Measurements from ENCODE around the gene SH3BP5L. TPM values are rescaled to one million over a fixed set of nuclear protein-coding genes. Genes with fewer than 3 reads are reported as not detected.

Gene SH3BP5L
- total and polyA plus RNA-seq, 2 of the 13 experiments (the other 11 are each of a cell fraction or from before 2014, with no cell fraction given), result 10.3 to 14.9 TPM

DNA sequence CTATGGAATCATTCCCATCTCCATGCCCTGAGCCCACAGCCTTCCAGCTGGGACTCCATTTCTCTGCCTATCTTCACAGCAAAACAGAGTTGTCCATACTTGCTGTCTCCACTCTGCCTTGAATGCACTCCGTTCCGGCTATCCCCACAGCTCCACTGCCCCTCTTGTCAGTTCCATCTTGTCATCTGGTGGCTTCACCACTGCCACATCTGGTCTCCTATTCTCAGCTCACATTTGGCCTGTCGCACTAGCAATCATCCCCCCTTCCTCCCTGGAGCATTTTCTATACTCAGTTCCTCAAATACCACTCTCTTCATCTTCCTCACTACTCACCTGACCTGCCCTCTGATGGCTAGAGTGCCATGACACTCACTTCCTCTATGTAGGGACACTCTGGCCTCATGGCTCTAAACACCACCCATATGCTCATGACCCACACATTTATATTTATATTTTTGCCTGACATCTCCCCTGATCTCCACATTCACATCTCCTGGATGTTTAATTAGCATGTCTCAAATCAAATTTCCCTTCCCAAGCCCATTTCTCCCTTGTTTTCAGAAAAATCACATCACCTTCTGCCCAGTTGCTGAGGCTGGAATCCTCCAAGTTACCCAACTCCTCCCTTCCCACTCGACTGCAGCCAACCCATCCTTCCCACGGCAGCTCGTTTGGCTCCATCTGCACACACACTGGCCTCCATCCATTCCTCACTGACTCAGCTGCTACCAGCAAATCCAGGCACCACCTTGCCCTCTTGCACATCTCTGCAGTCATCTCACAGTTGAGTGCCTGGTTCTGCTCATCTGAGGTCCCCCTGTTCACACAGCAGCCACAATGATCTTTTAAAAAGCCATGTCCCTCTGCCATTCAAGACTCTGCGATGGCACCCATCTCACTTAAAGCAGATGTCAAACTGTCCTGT is 27.0 kb upstream of the SH3BP5L start (continued):
- no peak for TF ChIP-seq ZNF703 (CRISPR knock-in tag; IDR thresholded peaks at IDR 0.05; ENCODE audit: borderline replicate concordance)
- TF ChIP-seq ZNF556 (CRISPR knock-in tag; IDR thresholded peaks at IDR 0.05; ENCODE audit: borderline replicate concordance), result no peak
- TF ChIP-seq, protein P1, sequence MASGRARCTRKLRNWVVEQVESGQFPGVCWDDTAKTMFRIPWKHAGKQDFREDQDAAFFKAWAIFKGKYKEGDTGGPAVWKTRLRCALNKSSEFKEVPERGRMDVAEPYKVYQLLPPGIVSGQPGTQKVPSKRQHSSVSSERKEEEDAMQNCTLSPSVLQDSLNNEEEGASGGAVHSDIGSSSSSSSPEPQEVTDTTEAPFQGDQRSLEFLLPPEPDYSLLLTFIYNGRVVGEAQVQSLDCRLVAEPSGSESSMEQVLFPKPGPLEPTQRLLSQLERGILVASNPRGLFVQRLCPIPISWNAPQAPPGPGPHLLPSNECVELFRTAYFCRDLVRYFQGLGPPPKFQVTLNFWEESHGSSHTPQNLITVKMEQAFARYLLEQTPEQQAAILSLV (CRISPR knock-in tag; IDR thresholded peaks at IDR 0.05; ENCODE audit: borderline replicate concordance), result no peak
- no peak for TF ChIP-seq ZMYM3 (CRISPR knock-in tag; IDR thresholded peaks at IDR 0.05)
- no peak for TF ChIP-seq NFIC (IDR thresholded peaks at IDR 0.05; ENCODE audit: low read length)

DNA sequence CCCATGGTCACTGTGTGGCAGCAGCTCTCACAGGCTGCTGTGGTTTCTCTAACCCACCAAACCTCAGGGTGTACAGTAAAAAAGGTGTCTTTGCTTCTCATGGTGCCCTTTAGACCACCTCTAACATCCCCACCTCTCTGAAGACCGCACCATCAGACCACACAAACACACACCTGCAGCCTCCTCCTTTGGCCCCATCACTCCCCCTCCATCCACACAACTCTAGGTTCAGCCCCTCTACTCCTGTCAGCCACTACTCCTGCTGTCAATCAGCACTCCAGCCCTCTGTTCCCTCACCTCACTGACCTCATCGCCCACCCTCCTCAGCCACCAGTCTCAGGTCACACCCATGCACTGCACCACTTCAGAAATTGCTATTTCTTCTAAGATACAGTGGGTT is 25.7 kb upstream of the SH3BP5L start:
- H3K9ac ChIP-seq (ENCODE audit: insufficient read depth, low read depth, low read length), result no peak overlapping the region
- ATAC-seq (no peak), DNase-seq (ENCODE audit: low spot score) (no peak), FAIRE-seq (no peak)
- no peaks in the 10 kb centered on the region for H3K79me2 ChIP-seq (ENCODE audit: insufficient read depth, low read length)
- WGBS (ENCODE audit: low lambda C conversion rate), result 95% methylated on average over 2 of the region's 2 CpGs
- ChIA-PET CTCF (ENCODE audit: low intra/inter-chr PET ratio, low total read pairs) (no interaction called here), POLR2A (interaction anchor here (0.8 kb wide), 1 partner anchor 25 kb away, joined by 3 read pairs; the partner anchor contains the start of gene SH3BP5L)
- no peak overlapping the region for H3K27ac ChIP-seq (ENCODE audit: extremely low read length, insufficient read depth, low read length)
- in situ Hi-C loops (cut with HindIII; ENCODE audit: extremely low pct_ligation_motif_present, low pct_unique_long_range_greater_than_20kb) (no loop called here), intact Hi-C loops (cut with micrococcal nuclease; ENCODE audit: unreplicated experiment) (no loop called here)
- BruUV-seq (replicated peaks), result no TSS peak
- no peak overlapping the region for H3K4me2 ChIP-seq (ENCODE audit: low read depth, low read length)
- 0 out of 2 replicates have a peak, but pooled peaks cover 3% of the 10 kb centered on the region for H4K20me1 ChIP-seq (ENCODE audit: insufficient read depth, low read length)
- no peaks in the 10 kb centered on the region for H3K9me3 ChIP-seq (ENCODE audit: low read length)
- H3K4me1 ChIP-seq (ENCODE audit: insufficient read depth, low read length), result peaks cover 4% of the 10 kb centered on the region
- no peak overlapping the region for H2AFZ ChIP-seq (ENCODE audit: low read length)
- peaks cover 23 to 70% of the 10 kb centered on the region in 2 experiments for H3K36me3 ChIP-seq (replicated peaks in 1 of 2; ENCODE audit: control insufficient read depth in 1 of 2, insufficient read depth in 2 of 2, low read length in 2 of 2)
- H3K4me3 ChIP-seq (replicated peaks in 1 of 3; ENCODE audit: insufficient read depth in 1 of 3, low read depth in 2 of 3, low read length in 3 of 3), result no peak overlapping the region
- no peaks in the 10 kb centered on the region for H3K27me3 ChIP-seq (ENCODE audit: control insufficient read depth in 1 of 2, insufficient read depth in 2 of 2, low read length in 2 of 2)
- TF ChIP-seq XBP1 (CRISPR knock-in tag; IDR thresholded peaks at IDR 0.05), result no peak
- TF ChIP-seq ZNF644 (CRISPR knock-in tag; IDR thresholded peaks at IDR 0.05; ENCODE audit: low read depth), result no peak
- TF ChIP-seq MIER2 (CRISPR knock-in tag; IDR thresholded peaks at IDR 0.05), result no peak
- TF ChIP-seq EP300 (IDR thresholded peaks at IDR 0.05; ENCODE audit: low read depth in 2 of 2, low read length in 2 of 2), result no peak
- TF ChIP-seq EP300 (CRISPR knock-in tag; IDR thresholded peaks at IDR 0.05; ENCODE audit: borderline replicate concordance), result no peak
- TF ChIP-seq, protein P2, sequence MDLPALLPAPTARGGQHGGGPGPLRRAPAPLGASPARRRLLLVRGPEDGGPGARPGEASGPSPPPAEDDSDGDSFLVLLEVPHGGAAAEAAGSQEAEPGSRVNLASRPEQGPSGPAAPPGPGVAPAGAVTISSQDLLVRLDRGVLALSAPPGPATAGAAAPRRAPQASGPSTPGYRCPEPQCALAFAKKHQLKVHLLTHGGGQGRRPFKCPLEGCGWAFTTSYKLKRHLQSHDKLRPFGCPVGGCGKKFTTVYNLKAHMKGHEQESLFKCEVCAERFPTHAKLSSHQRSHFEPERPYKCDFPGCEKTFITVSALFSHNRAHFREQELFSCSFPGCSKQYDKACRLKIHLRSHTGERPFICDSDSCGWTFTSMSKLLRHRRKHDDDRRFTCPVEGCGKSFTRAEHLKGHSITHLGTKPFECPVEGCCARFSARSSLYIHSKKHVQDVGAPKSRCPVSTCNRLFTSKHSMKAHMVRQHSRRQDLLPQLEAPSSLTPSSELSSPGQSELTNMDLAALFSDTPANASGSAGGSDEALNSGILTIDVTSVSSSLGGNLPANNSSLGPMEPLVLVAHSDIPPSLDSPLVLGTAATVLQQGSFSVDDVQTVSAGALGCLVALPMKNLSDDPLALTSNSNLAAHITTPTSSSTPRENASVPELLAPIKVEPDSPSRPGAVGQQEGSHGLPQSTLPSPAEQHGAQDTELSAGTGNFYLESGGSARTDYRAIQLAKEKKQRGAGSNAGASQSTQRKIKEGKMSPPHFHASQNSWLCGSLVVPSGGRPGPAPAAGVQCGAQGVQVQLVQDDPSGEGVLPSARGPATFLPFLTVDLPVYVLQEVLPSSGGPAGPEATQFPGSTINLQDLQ (CRISPR knock-in tag; IDR thresholded peaks at IDR 0.05), result 0 out of 2 replicates have a peak, but pooled peaks have one; percentile 4
- TF ChIP-seq RARG (CRISPR knock-in tag; IDR thresholded peaks at IDR 0.05; ENCODE audit: low read depth), result no peak
- no peak for TF ChIP-seq RBAK (CRISPR knock-in tag; IDR thresholded peaks at IDR 0.05)
- TF ChIP-seq, protein P3, sequence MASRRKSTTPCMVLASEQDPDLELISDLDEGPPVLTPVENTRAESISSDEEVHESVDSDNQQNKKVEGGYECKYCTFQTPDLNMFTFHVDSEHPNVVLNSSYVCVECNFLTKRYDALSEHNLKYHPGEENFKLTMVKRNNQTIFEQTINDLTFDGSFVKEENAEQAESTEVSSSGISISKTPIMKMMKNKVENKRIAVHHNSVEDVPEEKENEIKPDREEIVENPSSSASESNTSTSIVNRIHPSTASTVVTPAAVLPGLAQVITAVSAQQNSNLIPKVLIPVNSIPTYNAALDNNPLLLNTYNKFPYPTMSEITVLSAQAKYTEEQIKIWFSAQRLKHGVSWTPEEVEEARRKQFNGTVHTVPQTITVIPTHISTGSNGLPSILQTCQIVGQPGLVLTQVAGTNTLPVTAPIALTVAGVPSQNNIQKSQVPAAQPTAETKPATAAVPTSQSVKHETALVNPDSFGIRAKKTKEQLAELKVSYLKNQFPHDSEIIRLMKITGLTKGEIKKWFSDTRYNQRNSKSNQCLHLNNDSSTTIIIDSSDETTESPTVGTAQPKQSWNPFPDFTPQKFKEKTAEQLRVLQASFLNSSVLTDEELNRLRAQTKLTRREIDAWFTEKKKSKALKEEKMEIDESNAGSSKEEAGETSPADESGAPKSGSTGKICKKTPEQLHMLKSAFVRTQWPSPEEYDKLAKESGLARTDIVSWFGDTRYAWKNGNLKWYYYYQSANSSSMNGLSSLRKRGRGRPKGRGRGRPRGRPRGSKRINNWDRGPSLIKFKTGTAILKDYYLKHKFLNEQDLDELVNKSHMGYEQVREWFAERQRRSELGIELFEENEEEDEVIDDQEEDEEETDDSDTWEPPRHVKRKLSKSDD (CRISPR knock-in tag; IDR thresholded peaks at IDR 0.05; ENCODE audit: low read depth), result no peak
- TF ChIP-seq ZC3H13 (CRISPR knock-in tag; IDR thresholded peaks at IDR 0.05), result peak; percentile 12; the same call in 1 of the 2 replicates
- 0 out of 2 replicates have a peak, but pooled peaks have one; percentile 30 for TF ChIP-seq RBFOX2 (IDR thresholded peaks at IDR 0.05; ENCODE audit: low read depth, low read length)
